OCI-LY3 (cell line): ENCODE results near the gene NDUFAF8.

Source experiments
- CTCF ChIP-seq: fragments of 200-600, 300-600 bp; sonication (generic); IDR thresholded peaks from 2 replicates; pipeline ENCODE4 v1.5.1; 2014; ENCODE audit warnings: antibody characterized with exemption, low read length, low read depth
- EZH2phosphoT487 ChIP-seq: fragments of 200-600 bp; shearing (Covaris generic); IDR thresholded peaks from 2 replicates; pipeline ENCODE4 v1.6.1; 2018; ENCODE audit warnings: antibody characterized with exemption, mixed run types, low read depth

- TF ChIP-seq CTCF (no peak), EZH2phosphoT487 (no peak)
These were observed 13.3 kb downstream of the NDUFAF8 start for GRCh38 chr17:81252326-81252986.
